ENCODE results near the gene QKI.

Gene QKI

GRCh38 chr6:163490826-163491577 lies 76.5 kb downstream of the QKI start:
- DNase-seq, result no peak

DNA sequence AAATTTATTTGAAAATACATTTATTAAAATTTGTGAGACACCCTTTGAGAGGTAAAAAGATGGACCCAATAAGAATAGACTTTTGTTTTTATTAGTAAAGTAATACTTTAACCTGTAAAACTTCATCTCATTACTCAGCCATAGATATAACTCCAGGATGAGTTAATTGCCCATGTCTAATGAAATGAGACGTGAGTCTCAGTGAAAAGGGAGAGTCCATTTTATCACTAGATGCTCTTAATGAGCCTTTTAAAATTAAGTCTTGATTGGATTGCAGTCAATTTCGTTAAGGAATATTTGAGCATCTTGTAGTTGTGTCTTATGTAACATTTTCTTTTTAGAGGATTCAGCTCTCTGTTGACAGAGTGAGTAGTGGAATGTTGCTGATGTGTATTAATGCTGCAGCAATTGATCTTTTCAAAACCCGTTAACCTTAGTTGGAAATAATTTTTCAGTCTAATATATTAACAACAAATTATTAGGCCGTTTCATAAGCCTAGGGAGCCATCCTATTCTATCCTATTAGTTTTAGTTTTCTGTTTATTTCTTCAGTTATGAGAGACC lies 77.3 kb downstream of the QKI start:
- no peak for DNase-seq

DNA sequence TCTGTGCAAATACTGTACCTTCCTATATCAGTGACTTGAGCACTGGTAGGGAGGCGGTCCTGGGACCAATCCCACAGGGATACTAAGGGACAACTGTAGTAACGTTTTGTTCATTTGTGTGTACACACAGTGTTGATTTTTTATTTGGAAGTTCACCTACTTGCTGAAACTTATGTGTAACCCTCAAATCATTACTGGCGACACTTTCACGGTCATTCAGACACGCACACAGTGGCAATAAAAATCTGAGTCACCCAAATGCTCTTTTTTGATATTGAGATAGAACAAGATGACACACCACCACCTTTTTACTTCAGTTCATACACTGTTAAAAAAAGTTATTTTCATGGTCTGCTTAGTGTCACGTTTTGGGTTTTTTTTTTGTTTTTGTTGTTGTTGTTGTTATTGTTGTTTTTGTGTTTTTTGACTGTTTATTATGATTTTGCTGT lies 79.8 kb downstream of the QKI start:
- DNase-seq, result no peak

DNA sequence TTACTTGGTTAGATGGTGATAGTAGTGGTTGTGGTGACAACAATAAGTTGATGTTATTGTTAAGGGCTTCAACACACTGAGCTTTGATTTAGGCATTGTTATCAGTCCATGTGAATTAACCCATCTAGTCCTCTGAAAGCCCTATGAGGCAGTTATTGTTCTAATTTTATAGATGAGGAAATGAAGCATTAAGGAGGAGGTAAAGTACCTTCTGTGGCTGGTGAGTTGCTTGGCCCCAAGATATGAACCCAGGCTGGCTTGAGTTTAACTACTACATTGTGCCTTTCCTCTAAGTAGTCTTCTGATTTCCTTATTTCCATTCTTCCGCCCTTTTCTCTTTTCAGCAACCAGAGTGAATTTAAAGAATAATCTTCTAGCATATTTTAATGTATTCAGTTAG lies 81.7 kb downstream of the QKI start:
- no peak for DNase-seq

DNA sequence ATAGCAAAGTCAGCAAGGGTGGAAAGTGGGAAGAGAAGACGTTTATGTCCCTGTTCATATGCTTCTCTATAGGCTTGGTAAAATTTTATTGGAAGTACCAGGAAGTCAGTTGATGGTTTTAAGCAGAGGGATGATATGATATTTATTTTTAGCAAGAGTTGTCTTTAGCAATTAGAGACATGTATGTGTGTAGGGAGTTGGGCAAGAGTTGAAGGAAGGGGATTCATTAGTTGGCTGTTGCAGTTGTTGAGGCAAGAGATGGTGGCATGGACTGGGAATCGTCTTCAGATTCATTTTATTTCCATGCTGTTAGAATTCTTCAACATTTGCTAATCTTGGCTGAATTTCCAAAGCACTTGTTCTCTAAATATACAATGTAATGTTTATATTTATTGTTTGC lies 85.6 kb downstream of the QKI start:
- DNase-seq, result no peak

DNA sequence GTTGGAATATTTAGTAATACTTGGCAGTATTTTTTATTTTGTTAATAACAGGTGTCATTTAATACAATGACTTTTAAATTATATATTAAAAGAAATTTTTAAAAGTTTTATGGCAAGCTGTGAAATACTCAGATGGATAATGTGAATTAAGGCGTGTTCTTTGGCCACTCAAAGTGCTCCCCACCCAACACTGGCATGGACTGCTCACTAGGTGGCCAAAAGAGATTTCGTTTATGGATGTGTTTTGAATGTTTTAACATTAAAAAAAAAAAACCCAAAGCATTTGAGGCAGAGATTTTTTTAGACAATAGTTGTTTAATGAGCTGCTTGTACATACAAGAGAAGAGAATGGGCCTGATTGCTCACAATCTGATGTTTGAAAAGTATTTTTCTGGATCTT lies 86.5 kb downstream of the QKI start:
- DNase-seq, result no peak

DNA sequence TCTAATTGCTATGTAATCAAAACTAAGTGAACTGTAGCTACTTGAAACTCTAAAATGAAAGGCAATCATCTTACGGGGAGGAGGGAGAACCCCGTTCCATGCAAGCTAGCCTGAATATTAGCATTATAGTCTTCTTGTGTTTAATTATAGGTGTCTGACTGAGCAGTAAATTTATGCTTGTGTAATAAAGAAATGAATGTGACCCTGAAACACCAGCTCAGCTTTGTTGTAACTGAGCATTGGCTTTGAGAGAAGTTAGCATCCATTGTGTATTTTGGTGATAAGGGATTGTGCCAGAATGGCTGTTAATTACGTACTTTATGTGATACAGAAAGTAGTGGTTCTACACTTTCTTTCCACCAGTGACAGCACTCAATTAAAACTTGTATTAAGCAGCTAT lies 86.9 kb downstream of the QKI start:
- no peak for DNase-seq

- no peak for DNase-seq
Measured at GRCh38 chr6:163504984-163505640, 90.6 kb downstream of the QKI start.

- no peak for DNase-seq
Measured at GRCh38 chr6:163507965-163508364, 93.4 kb downstream of the QKI start.

- no peak for DNase-seq
Measured at GRCh38 chr6:163513003-163513402, 98.5 kb downstream of the QKI start.

DNA sequence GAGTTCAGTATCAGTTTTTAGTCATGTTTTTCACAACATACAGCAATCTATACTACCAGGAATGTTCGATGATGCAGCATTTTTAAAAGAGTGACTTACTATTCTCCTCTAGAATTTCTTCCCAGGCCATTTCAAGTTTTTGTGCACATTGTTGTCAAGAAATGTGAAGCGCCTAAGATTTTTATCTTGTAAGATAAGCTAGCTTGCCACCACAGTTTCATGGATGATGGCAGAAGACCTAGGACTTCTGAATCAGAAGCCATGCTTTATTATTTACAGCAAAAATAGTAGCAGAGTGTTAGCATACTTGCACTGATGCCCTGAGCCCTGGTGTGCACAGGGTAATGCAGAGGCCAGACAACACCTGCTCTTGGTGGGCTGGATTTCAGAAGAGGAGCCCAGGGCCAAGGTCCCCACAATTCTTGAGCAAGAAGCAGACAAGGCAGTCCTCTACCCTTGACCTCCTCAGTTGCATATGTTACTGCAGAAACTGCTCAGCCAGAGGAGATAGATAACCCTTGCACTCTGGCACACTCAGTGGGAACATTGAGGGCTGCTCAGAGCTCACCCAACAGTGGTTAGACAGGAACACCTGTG lies 99.2 kb downstream of the QKI start:
- DNase-seq, result no peak

GRCh38 chr6:163516908-163517307 lies 102.4 kb downstream of the QKI start:
- DNase-seq, result no peak

GRCh38 chr6:163520956-163521355 lies 106.4 kb downstream of the QKI start:
- no peak for DNase-seq

GRCh38 chr6:163522033-163522432 lies 107.5 kb downstream of the QKI start:
- no peak for DNase-seq

DNA sequence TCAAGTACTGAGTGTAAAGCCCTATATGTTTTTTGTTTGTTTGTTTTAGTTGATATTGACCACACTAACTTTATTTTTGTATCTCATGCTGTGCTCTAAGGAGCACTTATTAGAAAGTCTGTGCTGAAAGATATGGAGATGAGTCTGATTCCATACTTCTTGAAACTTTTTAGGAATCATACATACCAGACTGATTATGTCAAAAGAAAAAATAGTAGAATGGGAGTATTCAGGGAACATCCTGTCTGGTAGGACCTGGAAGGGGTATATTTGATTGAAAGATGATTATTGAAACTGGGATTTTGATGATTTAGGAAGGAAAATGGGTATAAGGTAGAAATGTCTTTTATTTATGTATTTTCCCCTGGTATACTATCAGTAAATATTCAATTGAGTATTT lies 111.4 kb downstream of the QKI start:
- no peak for DNase-seq

GRCh38 chr6:163526346-163526745 lies 111.8 kb downstream of the QKI start:
- DNase-seq, result no peak

DNA sequence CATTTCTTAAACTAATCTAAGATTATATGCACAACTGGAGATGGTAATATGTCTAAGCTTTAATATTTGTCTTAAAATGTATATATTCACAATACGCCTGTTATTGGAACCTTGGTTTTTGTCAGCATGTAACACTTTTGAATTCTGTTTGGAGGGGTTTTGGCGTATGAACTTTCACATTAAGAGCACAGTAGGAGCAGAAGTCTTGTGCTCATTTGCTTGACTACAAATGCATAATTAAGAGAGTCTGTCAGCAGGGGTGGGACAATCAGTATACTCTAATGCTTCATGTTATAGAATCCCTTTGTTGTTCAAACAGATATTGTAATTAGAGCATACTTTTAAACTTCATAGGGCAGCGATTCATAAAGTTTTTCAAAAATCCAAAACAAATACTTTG lies 112.8 kb downstream of the QKI start:
- no peak for DNase-seq

DNA sequence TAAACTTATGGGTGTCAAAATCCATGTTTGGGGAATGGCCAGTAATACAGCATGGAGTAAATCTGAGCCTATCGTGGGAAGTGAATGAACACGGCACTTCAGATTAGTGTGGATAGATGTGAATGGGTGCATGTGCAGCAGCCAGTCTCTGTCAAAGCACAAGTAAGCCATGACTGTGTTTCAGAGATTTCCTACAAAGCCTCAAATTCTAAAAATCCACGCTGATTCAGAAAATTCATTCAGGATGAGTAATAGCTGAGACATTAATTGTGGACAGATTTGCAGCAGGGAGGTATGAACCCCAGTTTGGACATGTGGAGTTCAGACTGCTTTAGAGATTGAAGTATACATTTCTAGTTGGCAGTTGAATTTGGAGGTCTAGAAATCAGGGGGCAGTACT lies 115.1 kb downstream of the QKI start:
- DNase-seq, result no peak

- DNase-seq, result no peak
Measured at GRCh38 chr6:163530406-163530805, 115.9 kb downstream of the QKI start.

DNA sequence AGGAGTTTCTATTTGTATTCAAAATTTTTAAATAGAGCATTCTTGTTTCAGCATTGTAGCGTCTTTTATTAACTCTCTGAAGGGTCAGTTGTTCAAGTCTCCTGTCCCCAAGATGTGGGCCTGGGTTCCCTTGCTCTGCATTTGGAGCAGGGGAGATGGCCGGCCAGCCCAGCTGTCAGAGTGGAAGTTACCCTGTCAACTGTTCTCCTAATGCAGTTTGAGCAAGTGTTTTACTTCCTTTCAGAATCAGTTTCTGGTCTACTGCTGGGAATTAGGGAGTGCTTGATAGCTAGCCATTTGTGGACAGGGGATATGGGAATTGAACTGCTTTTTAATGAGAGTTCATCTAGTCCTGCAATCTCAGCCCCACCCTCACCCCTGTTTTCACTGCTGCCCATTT lies 116.6 kb downstream of the QKI start:
- DNase-seq, result no peak

GRCh38 chr6:163532526-163533078 lies 118.1 kb downstream of the QKI start:
- DNase-seq, result no peak

DNA sequence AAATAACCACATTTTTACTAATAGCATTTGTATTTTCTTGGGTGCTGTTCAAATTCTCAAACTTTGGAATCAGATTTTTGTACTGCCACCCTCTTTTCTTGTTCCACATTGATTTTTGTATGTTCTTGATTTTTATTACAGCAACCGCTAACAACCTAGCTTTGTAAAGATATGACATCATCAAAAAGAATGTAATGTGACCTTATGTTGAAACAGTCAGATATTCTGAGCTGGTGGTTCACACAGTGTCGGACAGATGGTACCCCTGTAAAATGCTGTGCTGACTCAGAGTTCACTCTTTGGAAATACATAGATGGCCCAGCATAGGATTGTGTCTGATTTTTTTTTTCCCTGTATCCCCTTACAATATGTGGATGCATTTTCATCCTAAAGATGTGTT lies 118.9 kb downstream of the QKI start:
- no peak for DNase-seq

GRCh38 chr6:163536770-163537169 lies 122.3 kb downstream of the QKI start:
- no peak for DNase-seq

DNA sequence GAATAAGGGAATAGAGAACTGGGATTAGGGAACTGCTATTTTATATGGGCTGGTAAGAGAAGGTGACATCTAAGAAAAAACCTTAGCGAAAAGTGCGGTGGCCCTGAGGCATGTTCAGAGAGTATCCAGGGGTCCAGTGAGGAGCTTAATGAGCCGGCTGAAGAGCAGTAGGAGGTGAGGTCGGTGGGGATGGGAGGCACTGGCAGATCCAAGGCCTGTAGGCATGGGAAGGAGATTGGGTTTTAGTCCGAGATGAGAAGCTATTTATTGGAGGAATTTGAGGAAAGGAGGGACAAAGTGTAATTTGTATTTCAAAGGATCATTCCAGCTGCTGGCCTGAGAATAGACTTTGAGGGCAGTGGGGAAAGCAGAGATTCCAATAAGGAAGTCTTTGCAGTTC lies 123.8 kb downstream of the QKI start:
- no peak for DNase-seq
